Panc1 (cell line): ENCODE data around the gene VPS18.

Experiments used
- CTCF ChIP-seq: fragments of 450-650 bp; IDR thresholded peaks from 2 replicates; pipeline ENCODE4 v1.5.1; 2017; ENCODE audit warnings: mild to moderate bottlenecking
- POLR2AphosphoS5 ChIP-seq: IDR thresholded peaks from 2 replicates; pipeline ENCODE4 v1.6.1; 2012; ENCODE audit warnings: mild to moderate bottlenecking, low read depth, low read length, moderate library complexity
- REST ChIP-seq, 2 experiments: IDR thresholded peaks; 2 replicates each; pipeline ENCODE4 v1.6.1; 2011 to 2012; ENCODE audit warnings: low read depth in 2 of 2, control low read depth in 1 of 2, low read length in 1 of 2, mild to moderate bottlenecking in 1 of 2, moderate library complexity in 1 of 2; ENCODE audit not compliant: insufficient read depth in 1 of 2
- SIN3A ChIP-seq: IDR thresholded peaks from 2 replicates; pipeline ENCODE4 v1.6.1; 2012; ENCODE audit warnings: low read depth, mild to moderate bottlenecking, low read length, moderate library complexity, borderline replicate concordance; ENCODE audit not compliant: insufficient read depth

- no peak for TF ChIP-seq CTCF
- TF ChIP-seq REST (IDR thresholded peaks at IDR 0.05; ENCODE audit: insufficient read depth in 1 of 2, low read depth in 2 of 2, low read length in 1 of 2) = no peak
- TF ChIP-seq POLR2AphosphoS5 = no peak
- TF ChIP-seq SIN3A = no peak
Observed at GRCh38 chr15:40881351-40881750, 12.9 kb upstream of the VPS18 start.
